ENCODE data around the gene PTDSS2.
"Not testable (repeated sequence)": the region's sequence is repeated elsewhere in the genome, so short reads cannot be mapped to it uniquely, and the experiment has no call there.

Gene PTDSS2

DNA sequence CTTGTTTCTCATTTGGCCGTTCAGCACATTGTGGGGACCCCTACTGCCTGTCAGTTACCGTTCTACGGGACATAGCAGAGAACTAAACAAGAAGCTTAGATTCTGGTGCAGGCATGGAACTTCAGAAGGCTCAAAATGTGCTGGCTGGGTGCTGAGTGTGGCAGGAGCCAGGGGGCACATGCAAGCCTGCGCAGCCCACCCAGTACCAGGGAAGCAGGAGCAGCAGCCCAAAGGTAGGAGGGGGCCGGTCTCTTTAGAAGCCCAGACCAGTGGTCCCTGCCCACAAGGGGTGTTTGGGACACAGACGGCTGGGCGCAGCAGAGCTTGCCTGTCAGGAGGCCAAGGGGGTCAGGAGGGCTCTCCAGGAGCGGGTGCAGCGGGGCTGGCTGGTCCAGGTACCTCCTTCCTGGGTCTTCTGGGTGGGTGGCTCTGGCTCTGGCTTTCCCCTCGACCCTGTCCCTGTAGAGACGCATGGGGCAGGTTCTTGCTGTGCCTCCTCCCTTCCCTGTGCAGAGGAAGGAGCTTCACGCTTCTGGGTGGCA lies 2.2 kb downstream of the PTDSS2 start:
- FAIRE-seq, result no peak

- FAIRE-seq, result no peak
Measured at GRCh38 chr11:452916-453527, 2.9 kb downstream of the PTDSS2 start.

GRCh38 chr11:453564-453963 lies 3.5 kb downstream of the PTDSS2 start:
- no peak for FAIRE-seq

GRCh38 chr11:454043-454442 lies 4.0 kb downstream of the PTDSS2 start:
- FAIRE-seq, result no peak

DNA sequence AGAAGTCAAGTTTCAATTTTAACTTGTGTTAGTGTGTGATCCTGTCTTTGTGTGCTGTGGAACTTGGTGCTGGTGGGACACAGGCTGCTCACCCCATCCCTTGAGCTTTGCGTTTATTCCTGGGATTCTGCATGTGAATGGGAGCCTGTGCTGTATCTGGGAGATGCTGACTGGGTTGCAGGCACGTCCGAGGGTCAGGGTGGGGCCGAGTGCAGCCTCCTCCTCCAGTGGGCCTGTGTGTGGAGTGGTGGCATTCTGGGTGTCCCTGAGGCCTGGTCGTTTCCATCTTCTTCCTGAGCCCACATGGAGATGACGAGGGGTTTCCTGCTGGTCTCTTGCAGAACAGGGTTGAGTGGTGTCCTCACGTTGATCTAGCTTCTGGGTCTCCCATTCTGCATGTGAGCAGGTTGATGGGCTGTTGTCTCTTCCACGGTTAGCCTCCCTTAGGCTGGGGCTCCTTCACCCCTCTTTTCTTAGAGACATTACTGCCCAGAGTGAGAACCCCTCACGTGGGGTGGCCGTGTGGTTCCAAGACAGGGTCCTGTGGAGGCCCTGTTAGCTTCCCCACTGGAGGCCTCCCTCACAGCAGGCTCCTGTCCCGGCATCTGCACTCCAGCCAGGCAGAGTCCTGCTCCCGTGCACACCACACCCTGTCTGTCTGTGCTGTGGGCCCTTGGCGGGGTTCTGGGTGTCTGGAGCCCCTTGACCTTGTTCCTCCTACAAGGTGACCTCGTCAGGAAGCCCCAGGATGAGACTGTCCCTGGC lies 4.9 kb downstream of the PTDSS2 start:
- no peak for FAIRE-seq

DNA sequence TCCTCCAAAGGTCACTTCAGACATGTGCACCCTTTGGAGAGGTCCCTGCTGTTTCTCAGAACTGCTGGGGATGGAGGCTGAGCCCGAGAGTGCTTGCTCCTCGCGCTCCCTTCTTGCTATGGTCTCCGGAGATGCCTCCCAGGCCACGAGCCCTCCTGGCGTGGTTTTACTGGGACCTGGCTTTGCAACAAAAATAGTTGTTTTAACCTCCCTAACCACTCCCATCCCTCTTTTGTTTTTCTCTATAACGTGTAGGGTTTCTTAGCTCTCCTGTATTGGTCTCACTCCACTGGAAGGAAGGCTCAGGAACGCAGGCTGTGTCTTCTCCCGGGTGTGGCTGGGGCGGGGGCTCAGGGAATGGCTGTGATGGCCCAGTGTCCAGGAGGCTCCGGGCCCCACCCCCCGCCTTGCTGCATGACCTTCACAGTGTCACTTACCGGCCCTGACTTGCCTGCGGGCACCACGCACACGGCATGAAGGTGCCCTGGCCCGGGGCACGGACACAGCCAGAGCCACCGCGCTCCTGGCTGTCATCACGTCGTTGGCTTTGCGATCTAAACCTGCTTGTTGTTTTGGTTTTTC lies 5.6 kb downstream of the PTDSS2 start:
- FAIRE-seq, result no peak

DNA sequence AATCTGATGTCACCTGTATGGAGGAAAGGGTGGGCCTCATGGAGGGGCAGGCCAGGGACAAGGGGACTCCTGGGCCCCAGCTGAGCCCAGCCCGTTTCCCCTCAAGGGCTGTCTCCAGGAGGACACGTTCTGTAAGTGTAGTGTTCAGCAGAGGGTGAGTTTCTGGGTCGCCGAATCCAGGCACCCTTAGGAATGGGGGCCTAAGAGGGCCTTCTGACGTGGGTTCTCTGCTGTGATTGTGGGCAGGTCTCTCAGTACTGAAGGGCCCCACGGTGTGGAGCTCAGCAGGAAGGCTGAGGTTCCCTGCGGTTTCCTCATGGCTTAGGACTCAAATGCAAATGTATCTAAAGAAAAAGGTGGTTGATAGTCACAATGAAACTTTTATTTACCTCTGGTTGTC lies 6.5 kb downstream of the PTDSS2 start:
- no peak for FAIRE-seq

DNA sequence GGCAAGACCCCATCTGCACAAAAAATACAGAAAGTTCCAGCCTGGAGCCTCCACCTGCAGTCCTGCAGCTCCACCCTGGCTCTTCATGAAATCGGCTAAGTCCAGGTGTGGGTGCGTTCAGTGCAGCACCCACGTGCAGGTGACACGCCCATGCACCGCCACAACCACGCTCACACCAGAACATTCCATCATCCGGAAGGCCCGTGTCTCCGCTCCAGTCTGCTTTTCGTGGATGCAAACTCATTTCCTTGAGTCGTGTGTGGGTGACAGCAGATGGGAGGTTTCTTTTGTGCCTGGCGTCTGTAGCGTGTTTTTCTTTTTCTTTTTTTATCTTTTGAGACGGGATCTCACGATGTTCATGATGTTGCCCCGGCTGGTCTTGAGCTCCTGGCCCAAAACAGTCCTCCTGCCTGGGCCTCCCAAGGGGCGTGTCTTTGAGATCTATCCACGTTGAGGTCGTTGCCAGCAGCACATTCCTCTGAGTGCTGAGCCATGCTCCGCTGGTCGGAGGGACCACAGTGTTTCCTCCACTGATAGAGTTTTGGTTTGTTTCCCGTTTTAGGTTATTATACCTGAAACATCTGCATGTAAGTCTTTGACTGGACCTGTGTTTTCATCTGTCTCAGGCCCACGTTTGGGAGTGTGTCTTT lies 7.2 kb downstream of the PTDSS2 start:
- FAIRE-seq, result no peak

GRCh38 chr11:459511-460220 lies 9.6 kb downstream of the PTDSS2 start:
- no peak for FAIRE-seq

- no peak for FAIRE-seq
Measured at GRCh38 chr11:460331-461199, 10.5 kb downstream of the PTDSS2 start.

DNA sequence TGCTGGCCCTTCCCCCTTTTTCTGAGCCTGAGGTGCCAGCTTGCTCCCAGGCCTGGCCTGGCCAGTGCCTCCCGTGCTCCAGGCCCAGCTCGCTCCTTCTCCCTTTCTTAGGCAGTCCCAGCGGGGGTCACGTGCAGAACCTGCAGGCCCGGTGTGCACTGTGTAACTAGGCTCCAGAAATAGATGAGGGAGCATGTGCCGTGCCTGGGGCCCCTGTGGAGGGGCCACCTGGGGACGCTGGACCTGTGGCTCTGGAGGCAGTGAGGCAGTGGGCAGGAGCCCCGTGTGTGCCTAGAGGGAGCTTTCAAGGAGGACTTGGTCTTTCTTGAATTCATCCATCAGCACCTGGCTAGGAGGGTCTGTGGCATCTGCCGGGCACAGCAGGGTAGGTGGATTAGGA lies 11.5 kb downstream of the PTDSS2 start:
- FAIRE-seq, result no peak

- no peak for FAIRE-seq
Measured at GRCh38 chr11:462107-462890, 12.2 kb downstream of the PTDSS2 start.

DNA sequence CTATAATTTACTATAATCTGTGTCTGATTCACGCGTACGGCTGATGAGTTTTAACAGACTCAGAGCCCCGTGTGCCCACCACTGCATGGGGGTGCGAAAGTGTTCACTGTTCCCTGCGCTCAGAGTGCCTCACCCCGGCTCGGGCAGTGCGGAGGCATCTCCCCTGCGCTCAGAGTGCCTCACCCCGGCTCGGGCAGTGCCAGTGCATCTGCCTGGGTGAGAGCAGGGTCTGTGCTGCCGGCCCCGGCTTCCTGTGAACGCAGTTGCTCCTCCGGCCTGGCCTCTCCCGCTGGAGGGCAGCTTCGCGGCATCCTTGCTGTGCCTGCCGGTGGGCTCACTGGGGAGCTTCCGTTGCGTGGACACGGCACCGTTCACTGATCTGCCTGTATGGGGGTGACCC lies 14.2 kb downstream of the PTDSS2 start:
- FAIRE-seq, result no peak

GRCh38 chr11:465896-466530 lies 15.9 kb downstream of the PTDSS2 start:
- no peak for FAIRE-seq

DNA sequence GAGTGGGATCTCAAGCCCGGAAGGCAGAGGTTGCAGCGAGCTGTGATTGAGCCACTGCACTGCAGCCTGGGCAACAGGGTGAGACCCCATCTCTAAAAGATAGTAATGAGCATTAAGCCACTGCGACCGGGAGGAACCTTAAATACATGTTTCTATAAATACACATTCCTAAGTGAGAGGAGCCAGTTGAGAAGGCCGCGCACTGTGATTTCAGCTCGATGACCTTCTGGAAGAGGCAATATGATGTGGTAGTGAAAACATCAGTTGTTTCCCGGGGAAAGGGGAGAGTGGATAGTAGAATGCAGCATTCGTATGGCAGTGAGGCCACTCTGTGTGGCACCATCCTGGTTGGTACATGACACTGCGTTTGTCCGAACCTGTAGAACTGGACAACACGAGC lies 18.0 kb downstream of the PTDSS2 start:
- FAIRE-seq, result no peak

GRCh38 chr11:468493-468892 lies 18.4 kb downstream of the PTDSS2 start:
- no peak for FAIRE-seq

DNA sequence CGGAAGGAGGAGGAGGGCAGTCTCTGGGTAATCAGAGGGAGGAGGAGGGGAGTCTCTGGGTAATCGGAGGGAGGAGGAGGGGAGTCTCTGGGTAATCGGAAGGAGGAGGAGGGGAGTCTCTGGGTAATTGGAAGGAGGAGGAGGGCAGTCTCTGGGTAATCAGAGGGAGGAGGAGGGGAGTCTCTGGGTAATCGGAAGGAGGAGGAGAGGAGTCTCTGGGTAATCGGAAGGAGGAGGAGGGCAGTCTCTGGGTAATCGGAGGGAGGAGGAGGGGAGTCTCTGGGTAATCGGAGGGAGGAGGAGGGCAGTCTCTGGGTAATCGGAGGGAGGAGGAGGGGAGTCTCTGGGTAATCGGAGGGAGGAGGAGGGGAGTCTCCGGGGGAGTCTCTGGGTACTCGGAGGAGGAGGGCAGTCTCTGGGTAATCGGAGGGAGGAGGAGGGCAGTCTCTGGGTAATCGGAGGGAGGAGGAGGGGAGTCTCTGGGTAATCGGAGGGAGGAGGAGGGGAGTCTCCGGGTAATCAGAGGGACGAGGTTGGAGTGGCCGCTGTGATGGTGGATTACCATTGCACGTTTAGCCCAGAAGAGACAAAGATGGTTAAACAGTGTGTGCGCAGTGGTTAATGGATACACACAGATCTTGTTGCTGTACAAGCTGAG lies 19.1 kb downstream of the PTDSS2 start:
- not testable (repeated sequence) for FAIRE-seq

DNA sequence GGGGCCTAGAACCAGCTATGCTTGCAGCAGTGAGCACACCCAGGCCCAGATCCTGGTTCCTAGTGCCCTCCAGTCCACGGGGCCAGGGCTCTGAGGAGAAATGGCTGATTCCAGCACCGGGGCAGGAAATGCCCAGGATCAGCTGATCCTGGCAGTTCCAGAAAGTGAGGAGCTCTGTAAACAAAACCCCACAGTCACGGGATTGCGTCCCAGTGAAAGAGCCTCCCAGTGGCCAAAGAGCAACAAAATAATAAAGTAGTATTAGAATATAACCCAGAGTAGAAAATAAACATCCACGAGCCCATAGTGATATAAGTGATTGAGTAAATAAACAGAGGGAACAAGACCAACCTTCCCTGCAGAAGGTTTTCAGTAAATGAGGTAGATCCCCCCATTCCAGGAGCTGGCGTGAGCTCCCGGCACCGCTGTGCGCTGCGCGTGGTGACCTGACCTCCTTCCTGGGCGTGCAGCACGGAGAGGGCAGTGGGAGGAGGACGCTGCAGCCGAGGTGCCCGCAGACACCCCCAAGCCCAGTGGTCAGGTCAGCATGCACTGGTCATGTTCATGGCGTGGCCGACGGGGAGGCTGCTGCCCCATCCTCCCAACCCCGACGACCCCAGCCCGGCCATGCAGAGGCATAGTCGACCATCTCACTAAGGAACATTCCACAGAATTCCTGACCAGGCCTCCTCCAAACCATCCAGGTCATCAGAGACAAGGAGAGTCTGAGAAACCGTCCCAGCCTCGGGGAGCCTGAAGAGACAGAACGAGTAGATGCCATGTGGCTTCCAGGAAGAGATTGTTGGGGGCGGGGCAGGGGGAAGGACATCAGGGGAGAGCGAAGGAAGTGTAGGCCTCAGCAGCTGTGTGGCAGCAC lies 19.8 kb downstream of the PTDSS2 start:
- no peak for FAIRE-seq
